GM19239 (cell line): ENCODE results near the gene DCBLD2.
"Not testable (repeated sequence)": the region's sequence is repeated elsewhere in the genome, so short reads cannot be mapped to it uniquely, and the experiment has no call there.

ENCODE experiments used
- DNase-seq: peaks from one replicate; pipeline ENCODE4 v3.0.0; 2011; ENCODE audit warnings: low spot score; ENCODE audit not compliant: insufficient read length
- FAIRE-seq: peaks from 2 replicates; lab custom pipeline; 2011; peaks lifted over from hg19 to GRCh38; lab: Jason Lieb, UNC

Gene DCBLD2

DNA sequence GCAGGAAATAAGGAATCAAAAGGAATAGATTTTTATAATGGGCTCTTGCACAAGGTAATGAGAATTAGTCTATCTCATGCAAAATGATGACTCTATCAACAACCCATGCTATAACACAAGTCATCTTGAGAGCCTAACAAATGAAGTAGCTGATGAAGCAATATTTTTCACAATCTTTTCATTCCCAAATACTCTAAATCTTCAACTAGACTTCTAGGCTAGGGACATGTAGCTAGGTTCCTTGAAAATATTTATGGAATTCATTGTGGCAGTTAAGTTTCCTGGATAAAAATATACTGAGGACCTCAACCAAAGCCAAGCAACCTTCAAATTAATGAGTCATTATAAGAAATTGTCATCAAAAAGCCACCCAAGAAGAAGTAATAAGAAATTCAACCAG is 55.4 kb downstream of the DCBLD2 start:
- no peak for DNase-seq
- FAIRE-seq, result no peak

DNA sequence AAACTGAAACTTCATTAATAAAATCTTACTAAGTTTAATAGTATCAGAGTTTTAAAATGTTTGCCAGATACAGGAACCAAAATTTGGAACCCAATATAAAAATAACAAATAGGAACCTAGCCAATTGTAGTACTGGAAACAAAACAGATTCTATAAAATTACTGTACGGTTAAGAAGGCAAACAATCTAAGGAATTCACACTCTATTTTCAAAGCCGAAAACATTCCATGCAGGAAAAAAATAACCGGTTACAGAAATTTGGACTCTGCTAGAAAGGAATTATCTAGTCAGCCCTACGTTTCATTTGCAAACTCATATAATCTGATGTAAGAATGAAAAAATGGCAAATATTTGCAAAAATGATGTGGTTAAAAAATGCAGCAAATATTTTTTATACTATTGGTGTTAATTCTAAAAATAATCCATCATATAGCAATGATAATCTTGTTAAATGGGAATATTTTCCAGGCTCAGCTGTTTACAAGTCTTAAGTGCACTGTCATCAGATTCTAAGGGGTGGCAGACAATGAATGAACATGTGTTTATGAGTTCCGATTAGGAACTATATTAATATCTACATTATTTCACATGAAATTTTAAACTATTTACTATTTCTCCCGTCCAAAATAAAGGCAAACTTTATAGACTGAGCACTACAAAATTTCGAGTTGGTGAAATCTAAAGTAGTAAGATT is 58.1 kb downstream of the DCBLD2 start:
- DNase-seq (no peak), FAIRE-seq (peak; percentile 23)

DNA sequence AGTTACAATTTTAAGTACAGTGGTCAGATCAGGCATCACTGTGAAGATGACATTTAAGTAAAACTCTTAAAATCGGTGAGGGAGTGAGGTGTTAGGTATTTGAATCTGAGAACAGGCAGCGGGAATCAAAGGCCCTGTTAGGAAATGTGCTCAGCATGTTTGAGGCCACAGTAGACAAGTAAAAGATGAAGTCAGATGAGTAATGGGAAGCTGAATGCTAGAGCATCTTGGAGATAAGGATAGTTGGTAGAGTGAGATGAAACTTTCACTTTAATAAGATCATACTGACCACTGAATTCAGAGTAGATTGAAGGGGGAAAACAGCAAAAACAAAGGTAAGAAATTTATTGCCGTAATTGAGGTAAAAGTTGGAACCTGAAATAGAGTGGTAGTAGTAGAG is 61.6 kb downstream of the DCBLD2 start:
- FAIRE-seq, result no peak
- DNase-seq, result no peak

DNA sequence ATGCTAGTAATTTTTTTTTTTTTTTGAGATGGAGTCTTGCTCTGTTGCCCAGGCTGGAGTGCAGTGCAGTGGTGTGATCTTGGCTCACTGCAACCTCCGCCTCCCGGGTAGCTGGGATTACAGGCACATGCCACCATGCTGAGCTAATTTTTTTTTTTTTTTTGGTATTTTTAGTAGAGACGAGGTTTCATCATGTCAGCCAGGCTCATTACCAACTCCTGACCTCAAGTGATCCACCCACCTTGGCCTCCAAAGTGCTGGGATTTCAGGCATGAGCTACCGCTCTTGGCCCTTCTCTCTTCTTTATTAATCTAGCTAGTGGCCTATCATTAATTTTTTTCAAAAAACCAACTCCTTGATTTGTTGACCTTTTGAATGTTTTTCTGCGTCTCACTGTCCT is 70.4 kb downstream of the DCBLD2 start:
- FAIRE-seq, DNase-seq: not testable (repeated sequence)

DNA sequence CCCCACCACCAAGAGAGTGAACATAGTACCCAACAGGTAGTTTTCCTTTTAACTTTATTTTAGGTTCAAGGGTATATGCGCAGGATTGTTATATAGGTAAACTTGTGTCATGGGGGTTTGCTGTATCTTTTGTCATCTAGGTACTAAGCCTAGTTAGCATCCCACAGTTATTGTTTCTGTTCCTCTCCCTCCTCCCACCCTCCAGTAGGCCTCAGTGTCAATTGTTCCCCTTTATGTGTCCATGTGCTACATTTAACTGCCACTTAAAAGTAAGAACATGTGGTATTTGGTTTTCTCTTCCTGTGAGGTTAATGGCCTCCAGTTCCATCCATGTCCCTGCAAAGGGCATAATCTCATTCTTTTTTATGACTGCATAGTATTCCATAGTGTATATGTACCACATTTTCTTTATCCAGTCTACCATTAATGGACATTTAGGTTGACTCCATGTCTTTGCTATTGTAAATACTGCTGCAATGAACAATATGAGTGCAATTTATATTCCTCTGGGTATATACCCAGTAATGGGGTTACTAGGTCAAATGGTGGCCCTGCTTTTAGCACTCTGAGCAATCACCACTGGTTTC is 72.2 kb downstream of the DCBLD2 start:
- FAIRE-seq, result no peak

DNA sequence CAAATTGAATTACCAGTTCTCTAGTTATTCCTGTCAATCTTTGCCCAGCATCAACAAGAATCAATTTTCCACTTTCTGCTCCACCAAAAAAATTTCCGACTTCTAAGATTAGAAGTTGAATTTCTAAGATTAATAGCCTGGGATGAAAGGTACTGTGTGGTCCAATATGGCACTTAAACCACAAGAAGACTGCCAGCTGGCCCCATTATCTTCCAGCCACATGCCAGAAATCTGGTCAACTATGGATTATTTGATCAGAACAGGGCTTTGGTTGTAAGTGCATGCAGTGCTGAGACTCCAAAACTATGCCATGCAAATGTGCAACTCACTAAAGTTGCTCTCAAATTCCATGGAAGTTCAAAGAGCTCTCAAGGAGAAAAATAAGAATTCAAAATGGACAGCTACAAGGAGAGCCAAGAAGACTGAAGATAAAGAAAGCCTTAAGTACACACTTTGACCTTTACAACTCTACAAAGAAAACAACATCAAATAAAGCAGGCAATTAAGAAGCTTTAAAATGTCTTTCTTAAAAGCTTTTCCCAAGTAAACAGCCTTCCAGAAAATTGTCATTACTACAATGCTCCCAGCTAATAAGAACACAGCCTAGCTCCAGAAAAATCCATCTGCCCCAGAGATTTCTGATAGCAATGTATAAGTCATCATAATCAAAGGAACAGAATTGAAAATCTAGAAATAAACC is 74.1 kb downstream of the DCBLD2 start:
- DNase-seq (no peak), FAIRE-seq (no peak)

More for the DNA sequence above, 72.2 kb downstream of the DCBLD2 start:
- no peak for DNase-seq

DNA sequence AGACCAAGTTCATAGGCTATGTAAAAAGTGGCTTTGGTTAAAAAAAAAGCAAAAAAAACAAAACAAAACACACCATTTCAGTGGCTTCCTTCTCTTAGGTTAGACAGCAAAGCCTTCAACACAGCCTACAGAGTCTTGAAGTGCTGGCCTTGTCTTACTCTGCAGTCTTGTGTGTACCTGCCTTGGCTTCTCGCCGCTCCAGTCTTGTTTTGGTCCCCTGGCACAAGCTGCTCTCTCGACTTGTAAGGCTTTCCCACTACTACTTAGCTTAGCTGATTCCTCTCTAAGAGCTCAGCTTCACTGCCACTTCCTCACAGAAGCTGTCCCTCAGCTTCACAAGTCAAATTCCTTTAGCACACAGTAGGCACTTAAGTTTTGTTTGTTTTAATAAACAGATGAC is 75.4 kb downstream of the DCBLD2 start:
- FAIRE-seq (no peak), DNase-seq (no peak)

DNA sequence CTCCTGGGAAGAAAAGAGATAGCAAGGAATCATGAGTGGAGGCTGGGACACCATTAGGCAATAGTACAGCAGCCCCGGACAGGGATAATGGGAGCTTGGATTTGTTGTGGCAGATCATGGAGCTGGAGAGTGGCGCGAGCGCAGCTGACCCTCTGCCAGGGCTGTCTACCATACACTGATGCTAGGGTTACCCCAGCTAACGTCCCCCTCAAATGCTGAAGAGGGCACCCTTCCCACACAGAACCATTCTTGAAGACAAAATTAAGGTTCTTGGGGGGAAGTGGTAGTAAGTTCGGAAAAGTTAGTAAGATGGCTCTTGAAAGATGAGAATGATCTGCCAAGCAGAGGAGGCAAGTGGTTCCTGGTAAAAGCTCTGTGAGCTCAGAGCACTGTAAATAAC is 77.2 kb downstream of the DCBLD2 start:
- FAIRE-seq, result no peak
- no peak for DNase-seq

DNA sequence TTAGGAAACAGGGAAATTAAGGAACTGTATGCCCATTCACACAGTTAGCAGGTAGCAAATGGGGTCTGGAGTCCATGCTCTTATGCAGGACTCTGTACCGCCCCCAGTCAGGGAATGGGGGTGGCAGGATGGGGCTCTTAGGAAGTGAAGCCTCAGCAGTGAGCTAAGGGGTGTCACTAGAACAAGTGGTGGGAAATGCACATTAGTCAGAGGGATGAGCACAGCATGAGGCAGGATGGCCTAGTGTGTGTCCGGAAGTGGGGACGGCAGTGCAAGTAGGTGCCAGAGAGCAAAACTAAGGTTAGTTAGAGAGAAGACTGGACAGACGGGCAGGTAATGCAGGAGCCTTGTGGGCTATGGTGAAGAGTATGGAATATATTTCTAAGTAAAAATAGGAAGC is 77.7 kb downstream of the DCBLD2 start:
- DNase-seq (no peak), FAIRE-seq (no peak)

DNA sequence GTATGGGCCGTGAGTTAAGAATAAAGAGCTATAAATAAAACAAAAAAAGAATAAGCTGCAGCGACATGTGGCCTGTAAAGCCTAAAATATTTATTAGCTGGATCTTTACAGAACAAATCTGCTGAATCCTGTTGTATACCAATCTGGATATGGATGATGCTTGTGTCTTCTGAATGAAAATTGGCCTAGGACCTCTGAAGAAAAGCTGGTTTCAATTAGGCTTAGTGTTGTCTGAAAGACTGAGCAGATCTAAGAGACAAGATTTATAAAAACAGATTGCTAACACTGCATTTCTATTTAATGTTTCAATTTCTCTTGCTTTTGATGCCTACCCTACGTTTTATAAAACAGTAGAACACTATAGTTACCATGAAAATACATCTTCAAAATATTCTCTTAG is 80.4 kb downstream of the DCBLD2 start:
- DNase-seq (no peak), FAIRE-seq (no peak)

DNA sequence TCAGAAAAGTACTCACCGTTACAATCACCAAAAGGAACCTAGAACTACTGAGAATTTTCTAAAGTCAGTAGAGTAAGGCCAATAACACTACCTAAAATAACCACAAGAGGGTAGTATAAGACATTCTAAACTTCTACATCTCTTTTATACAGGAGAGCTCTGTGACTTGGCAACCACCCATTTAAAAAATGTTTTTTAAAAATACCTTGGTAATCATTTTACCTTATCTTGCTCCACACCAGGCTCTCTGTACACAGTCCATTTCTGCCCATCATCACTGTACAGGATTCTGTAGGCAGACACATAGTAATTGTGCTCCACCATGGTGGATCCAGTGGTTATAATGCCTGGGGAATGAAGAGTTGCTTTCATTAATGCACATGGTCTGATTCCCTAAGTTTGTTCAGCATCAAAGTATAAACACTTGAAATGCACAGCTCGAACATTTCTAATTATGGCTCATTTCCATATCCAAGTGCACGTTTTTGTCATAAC is 83.9 kb downstream of the DCBLD2 start:
- FAIRE-seq, result peak; percentile 80

DNA sequence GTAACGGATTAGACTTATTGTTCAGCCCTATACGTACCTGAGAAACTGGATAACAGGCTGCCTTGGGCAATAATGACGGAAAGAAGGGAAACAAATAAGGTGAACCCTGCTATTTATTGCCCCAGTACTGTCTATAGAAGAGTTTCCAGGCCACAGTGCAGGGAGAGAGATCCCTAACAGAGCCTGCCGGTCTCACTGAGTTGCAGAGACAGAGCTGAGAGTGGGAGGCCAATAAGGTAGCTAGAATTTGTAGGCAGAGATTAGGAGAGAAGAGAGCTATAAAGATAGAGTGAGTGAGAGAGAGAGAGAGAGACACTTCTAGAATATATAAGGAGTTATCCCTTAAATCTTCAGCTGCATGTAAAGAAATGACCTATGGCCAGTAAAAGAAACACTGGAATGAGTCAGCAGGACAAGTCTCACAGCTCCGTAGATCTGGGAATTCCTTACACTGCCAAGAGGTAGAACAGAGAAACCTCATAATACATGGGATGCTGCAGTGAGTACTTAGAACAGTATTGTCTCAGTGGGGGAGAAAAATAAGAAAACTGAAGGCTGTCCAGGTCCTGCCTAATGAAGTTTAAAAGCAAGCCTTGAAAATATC is 86.6 kb downstream of the DCBLD2 start:
- no peak for FAIRE-seq
- DNase-seq, result no peak

More for the DNA sequence above, 83.9 kb downstream of the DCBLD2 start:
- DNase-seq, result peak; percentile 18

DNA sequence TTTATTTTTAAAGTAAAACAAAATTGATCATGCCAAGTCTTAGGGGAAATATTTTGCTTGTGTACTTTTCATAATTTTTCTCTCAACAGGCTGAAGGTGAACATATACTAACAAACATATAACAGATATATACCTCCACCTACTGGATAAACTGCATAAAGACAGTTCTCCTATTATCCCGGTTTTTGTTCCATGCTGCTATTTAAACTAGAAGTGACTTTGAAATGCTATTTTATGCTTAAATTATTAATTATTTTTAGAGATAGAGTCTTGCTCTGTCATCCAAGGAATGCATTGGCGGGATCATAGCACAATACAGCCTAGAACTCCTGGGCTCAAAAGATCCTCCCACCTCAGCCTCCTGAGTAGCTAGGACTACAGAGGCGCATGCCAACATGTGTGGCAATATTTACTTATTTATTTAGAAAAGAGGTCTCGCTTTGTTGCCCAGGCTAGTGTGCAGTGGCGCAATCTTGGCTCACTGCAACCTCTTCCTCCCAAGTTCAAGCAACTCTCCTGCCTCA is 88.6 kb downstream of the DCBLD2 start:
- no peak for FAIRE-seq
- peak; percentile 6 for DNase-seq

DNA sequence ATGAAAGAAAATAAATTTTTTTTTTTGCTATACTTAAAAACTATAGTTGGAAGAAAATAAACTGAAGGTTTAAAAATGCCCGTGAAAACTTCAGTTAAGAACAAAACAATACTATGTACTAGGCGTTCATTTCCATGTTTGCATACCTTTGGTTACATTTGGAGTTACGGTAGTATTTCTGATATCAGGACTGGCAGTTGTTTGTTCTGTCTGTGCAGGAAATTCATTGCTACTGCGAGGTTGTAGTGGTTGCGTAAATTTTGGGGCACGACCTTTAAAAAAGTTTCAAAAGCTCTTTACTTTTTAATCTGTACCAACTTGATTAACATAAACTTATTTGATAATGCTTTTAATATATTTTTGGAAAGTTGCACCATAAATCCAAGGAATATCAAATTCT is 90.4 kb downstream of the DCBLD2 start:
- DNase-seq (no peak), FAIRE-seq (no peak)

DNA sequence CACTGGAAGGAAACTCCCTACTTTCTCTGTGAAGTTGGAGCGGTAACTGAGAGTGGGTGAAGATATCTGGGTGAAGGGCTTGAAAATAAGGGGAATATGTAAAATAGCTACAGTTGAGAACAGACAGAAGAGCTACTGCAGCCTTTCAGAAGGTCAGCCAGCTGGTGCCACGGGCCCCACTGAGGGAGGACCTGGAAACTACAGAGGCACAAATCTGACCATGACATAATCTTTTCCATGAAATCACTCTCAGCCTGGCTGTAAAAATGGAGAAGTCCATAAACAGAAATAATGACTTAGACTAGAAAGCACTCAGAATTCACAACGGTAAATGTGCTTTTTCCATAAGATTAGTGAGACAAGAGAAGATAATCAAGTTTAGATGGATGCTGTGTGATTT is 91.9 kb downstream of the DCBLD2 start:
- FAIRE-seq, result no peak
- no peak for DNase-seq

DNA sequence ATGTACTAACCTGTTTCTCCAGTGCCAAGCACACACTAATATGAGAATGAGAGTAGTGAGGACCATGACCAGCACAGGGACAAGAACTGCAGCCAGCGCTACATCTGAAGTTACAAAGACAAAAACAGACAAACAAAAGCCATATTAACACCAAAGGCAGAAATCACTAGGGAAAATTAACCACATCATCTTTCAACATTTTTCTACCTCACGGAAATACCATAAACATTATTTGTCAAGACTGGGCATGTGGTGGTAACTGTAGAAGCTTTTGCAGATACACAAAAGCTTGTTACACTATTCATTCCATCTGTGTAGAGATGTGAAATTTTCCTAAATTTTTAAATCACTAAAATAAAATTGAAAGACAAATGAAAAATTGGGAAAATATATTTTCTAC is 93.4 kb downstream of the DCBLD2 start:
- DNase-seq (no peak), FAIRE-seq (no peak)

DNA sequence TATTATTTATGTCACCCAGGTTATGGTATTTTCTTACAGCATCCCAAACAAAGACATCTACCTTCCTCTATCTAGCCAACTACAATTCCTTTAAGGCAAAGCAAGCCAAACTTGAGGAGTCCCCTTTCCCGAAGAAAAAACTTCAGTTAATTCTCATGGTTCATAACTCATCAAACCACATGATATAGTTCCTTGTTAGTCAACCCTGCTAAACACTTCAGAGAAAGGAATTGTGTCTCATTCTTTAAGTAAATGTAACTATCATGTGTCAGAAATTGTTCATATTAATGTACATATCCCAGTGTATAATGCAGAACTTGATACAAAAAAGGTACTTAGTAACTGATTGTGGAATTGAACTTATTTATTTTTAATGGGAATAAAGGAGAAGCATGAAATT is 93.9 kb downstream of the DCBLD2 start:
- FAIRE-seq (no peak), DNase-seq (no peak)

DNA sequence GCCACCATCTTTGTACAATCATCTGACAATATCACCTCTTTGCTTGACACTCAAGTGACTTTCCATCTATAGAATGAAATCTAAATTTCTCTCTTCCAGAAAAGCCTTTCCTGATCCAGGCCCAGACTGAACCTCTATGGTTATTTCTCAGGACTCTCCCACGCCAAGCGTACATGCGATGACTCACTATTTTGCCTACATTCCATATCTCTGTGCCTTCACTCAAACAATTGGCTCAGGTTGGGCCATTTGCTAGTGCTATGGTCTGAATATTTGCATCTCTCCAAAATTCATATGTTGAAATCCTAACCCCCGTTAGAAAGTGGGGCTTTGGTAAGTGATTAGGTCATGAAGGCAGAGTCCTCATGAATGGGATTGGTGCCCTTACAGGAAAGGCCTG is 94.5 kb downstream of the DCBLD2 start:
- no peak for DNase-seq
- no peak for FAIRE-seq

DNA sequence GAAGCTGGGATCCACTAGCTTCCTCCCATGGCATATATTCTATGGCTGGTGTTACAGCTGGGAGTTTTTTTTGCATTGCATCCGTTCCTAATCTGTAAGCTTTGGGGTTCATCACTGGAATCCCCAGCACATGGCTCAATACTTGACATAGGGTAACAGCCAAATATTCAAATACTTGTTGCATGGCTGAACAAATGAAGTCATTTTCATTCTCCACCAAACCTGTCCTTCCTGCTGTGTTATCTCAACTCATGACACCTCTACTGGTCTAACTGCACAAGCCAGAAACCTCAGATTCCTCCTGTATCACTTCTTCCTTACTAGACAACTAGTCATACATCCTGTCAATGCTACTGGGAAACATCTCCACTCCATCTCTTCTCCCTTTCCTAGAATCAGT is 95.0 kb downstream of the DCBLD2 start:
- DNase-seq, result no peak
- no peak for FAIRE-seq

DNA sequence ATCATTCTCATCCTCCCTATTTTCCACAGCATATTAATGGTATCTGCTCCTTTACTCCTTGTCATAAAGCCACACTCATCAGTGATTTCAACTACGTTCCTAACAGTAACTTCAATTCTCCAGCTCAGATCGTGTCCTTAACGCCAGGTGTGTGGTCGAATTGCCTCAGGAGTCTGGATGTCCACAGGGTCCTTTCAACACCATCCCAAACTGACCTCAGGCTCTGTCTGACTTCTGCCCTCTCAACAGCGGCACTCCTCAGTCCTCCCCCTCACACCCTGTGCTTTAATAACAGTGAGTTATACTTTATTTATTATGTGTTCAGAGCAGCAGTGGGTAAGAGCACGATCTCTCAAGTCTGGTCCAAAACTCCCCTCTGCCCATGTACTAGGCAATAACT is 95.9 kb downstream of the DCBLD2 start:
- no peak for FAIRE-seq

More for the DNA sequence above, 95.9 kb downstream of the DCBLD2 start:
- no peak for DNase-seq
